Astrocyte (in vitro differentiated cells and primary cell): ENCODE results near the gene DDX1. TPM values are rescaled to one million over a fixed set of nuclear protein-coding genes. Genes with fewer than 3 reads are reported as not detected.

Experiments
- DNase-seq: peaks from one replicate; pipeline ENCODE4 v3.0.0-alpha.2; 2010; ENCODE audit warnings: low read depth
- FAIRE-seq: peaks from 2 replicates; lab custom pipeline; 2011; peaks lifted over from hg19 to GRCh38; lab: Jason Lieb, UNC
- H2AFZ ChIP-seq: 2 replicates; pipeline ENCODE4 v1.6.0; 2012; ENCODE audit warnings: low read depth, low read length, inconsistent platforms
- H3K27ac ChIP-seq: 2 replicates; pipeline ENCODE4 v1.5.1; 2011; ENCODE audit warnings: low read depth, low read length, inconsistent platforms
- H3K27me3 ChIP-seq: 2 replicates; pipeline ENCODE4 v1.6.0; 2011; ENCODE audit warnings: low read length, inconsistent platforms; ENCODE audit not compliant: insufficient read depth
- H3K36me3 ChIP-seq: 2 replicates; pipeline ENCODE4 v1.5.1; 2011; ENCODE audit warnings: low read length, inconsistent platforms; ENCODE audit not compliant: insufficient read depth
- H3K4me1 ChIP-seq: 2 replicates; pipeline ENCODE4 v1.5.1; 2011; ENCODE audit warnings: low read length, inconsistent platforms; ENCODE audit not compliant: insufficient read depth
- H3K4me2 ChIP-seq: 2 replicates; pipeline ENCODE4 v1.6.0; 2012; ENCODE audit warnings: low read length, inconsistent platforms
- H3K4me3 ChIP-seq: 2 replicates; pipeline ENCODE4 v1.5.1; 2011; ENCODE audit warnings: low read depth, mild to moderate bottlenecking, low read length, inconsistent platforms; ENCODE audit not compliant: insufficient read depth
- H3K79me2 ChIP-seq: 2 replicates; pipeline ENCODE4 v1.6.0; 2012; ENCODE audit warnings: mild to moderate bottlenecking, low read length, inconsistent platforms; ENCODE audit not compliant: insufficient read depth
- H3K9ac ChIP-seq: 2 replicates; pipeline ENCODE4 v1.6.0; 2012; ENCODE audit warnings: mild to moderate bottlenecking, low read length, inconsistent platforms
- H3K9me3 ChIP-seq: 2 replicates; pipeline ENCODE4 v1.5.1; 2012; ENCODE audit warnings: low read depth, mild to moderate bottlenecking, low read length, inconsistent platforms; ENCODE audit not compliant: insufficient read depth
- H4K20me1 ChIP-seq: 2 replicates; pipeline ENCODE4 v1.6.0; 2012; ENCODE audit warnings: low read length, inconsistent platforms; ENCODE audit not compliant: insufficient read depth
- H3K27ac Mint-ChIP-seq: one replicate; pipeline ENCODE4 v1.8.0; 2021; ENCODE audit warnings: mild to moderate bottlenecking, mixed read lengths; ENCODE audit not compliant: unreplicated experiment
- H3K27me3 Mint-ChIP-seq: one replicate; pipeline ENCODE4 v1.8.0; 2021; ENCODE audit warnings: low read depth, mixed read lengths; ENCODE audit not compliant: unreplicated experiment
- H3K36me3 Mint-ChIP-seq: one replicate; pipeline ENCODE4 v1.8.0; 2021; ENCODE audit warnings: low read depth, mixed read lengths; ENCODE audit not compliant: unreplicated experiment
- H3K4me1 Mint-ChIP-seq: one replicate; pipeline ENCODE4 v1.8.0; 2021; ENCODE audit warnings: low read depth, mixed read lengths; ENCODE audit not compliant: unreplicated experiment
- H3K4me3 Mint-ChIP-seq: one replicate; pipeline ENCODE4 v1.8.0; 2021; ENCODE audit warnings: mild to moderate bottlenecking, moderate library complexity, mixed read lengths; ENCODE audit not compliant: unreplicated experiment
- H3K9me3 Mint-ChIP-seq: one replicate; pipeline ENCODE4 v1.8.0; 2021; ENCODE audit warnings: mild to moderate bottlenecking, mixed read lengths; ENCODE audit not compliant: unreplicated experiment
- EZH2 ChIP-seq: IDR thresholded peaks from 2 replicates; pipeline ENCODE4 v1.6.1; 2012; ENCODE audit warnings: mild to moderate bottlenecking, low read length, inconsistent platforms; ENCODE audit not compliant: insufficient read depth
- total RNA-seq: library from RNA; stranded (reverse); gene quantifications from 2 replicates; pipeline ENCODE4 v1.2.1, GENCODE V29; 2021
- TF ChIP-seq, protein P1 (sequence below): IDR thresholded peaks from 2 replicates; pipeline ENCODE4 v1.5.1; 2011; ENCODE audit warnings: low read depth, mild to moderate bottlenecking, inconsistent platforms, low read length, moderate library complexity; ENCODE audit not compliant: insufficient read depth

DDX1 gene
- total RNA-seq, 1 donor from 2014 or later, result 146 TPM

DNA sequence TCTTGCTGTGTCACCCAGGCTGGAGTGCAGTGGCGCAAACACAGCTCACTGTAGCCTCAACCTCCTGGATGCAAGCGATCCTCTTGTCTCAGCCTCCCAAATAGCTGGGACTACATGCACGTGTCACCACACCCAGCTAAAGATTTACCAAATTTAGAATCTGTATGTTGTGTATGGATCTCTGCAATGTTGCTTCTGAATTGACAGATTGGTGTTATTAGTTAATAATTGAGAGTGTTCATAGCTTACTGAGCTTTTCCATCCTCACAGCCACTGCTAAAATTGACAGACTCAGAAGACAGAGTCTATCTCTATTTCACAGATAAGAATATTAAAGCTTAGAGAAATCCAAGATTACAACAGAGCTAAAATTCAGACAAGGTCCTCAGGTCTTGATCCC lies 26.3 kb upstream of the DDX1 start:
- Histone ChIP-seq H3K36me3 (no peaks in the 10 kb centered on the region), H3K4me1 (peaks cover 5% of the 10 kb centered on the region), H3K27me3 (no peaks in the 10 kb centered on the region), H2AFZ (no peak overlapping the region), H3K4me3 (no peak overlapping the region), H3K9ac (no peak overlapping the region), H3K79me2 (peaks cover 9% of the 10 kb centered on the region), H3K9me3 (no peaks in the 10 kb centered on the region), H3K4me2 (no peak overlapping the region), H4K20me1 (no peaks in the 10 kb centered on the region), H3K27ac (no peak overlapping the region)
- no peak overlapping the region for H3K27ac Mint-ChIP-seq
- no peaks in the 10 kb centered on the region for H3K27me3 Mint-ChIP-seq
- no peak overlapping the region for H3K4me3 Mint-ChIP-seq
- DNase-seq, result no peak
- FAIRE-seq, result no peak
- no peaks in the 10 kb centered on the region for H3K9me3 Mint-ChIP-seq
- no peaks in the 10 kb centered on the region for H3K36me3 Mint-ChIP-seq
- H3K4me1 Mint-ChIP-seq, result peaks cover 12% of the 10 kb centered on the region
- TF ChIP-seq, protein P1, sequence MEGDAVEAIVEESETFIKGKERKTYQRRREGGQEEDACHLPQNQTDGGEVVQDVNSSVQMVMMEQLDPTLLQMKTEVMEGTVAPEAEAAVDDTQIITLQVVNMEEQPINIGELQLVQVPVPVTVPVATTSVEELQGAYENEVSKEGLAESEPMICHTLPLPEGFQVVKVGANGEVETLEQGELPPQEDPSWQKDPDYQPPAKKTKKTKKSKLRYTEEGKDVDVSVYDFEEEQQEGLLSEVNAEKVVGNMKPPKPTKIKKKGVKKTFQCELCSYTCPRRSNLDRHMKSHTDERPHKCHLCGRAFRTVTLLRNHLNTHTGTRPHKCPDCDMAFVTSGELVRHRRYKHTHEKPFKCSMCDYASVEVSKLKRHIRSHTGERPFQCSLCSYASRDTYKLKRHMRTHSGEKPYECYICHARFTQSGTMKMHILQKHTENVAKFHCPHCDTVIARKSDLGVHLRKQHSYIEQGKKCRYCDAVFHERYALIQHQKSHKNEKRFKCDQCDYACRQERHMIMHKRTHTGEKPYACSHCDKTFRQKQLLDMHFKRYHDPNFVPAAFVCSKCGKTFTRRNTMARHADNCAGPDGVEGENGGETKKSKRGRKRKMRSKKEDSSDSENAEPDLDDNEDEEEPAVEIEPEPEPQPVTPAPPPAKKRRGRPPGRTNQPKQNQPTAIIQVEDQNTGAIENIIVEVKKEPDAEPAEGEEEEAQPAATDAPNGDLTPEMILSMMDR, result no peak
- no peak for TF ChIP-seq EZH2

DNA sequence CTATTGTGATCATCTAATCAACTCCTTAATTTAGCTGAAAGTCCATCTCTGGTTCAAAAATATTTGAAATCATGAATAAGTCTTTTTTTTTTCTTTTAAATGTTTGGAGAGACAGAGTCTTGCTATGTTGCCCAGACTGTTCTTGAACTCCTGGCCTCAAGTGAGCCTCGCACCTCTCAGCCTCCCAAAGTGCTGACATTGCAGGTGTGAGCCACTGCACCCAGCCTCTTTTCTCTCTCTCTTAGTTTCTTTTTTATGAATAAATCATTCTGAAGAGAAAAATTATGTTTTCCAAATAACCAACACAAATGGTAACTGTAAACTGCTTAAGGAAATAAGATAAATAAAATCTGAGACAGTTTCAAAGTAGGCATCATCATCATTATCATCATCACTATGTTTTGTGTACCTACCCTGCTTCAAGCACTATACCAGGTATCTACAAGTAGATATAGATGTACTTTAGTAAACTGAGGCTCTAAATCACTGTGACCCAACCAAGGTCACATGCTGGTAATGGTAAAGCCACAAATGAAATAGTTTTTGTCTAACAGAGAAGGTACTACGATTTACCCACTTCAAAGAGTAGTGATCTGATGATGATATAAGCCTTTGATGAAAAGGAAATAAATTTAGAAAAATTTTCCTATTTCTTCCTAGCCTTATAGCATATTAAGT lies 25.5 kb upstream of the DDX1 start:
- Histone ChIP-seq H3K9me3 (no peaks in the 10 kb centered on the region), H3K27me3 (no peaks in the 10 kb centered on the region), H3K79me2 (peaks cover 2% of the 10 kb centered on the region), H3K4me2 (no peak overlapping the region), H3K4me1 (peaks cover 5% of the 10 kb centered on the region), H2AFZ (no peak overlapping the region), H4K20me1 (no peaks in the 10 kb centered on the region), H3K36me3 (no peaks in the 10 kb centered on the region), H3K9ac (no peak overlapping the region), H3K27ac (no peak overlapping the region), H3K4me3 (no peak overlapping the region)
- TF ChIP-seq, protein P1, result no peak
- TF ChIP-seq EZH2, result no peak
- Mint-ChIP-seq H3K9me3 (no peaks in the 10 kb centered on the region), H3K36me3 (no peaks in the 10 kb centered on the region), H3K4me1 (peaks cover 12% of the 10 kb centered on the region), H3K4me3 (no peak overlapping the region), H3K27ac (no peak overlapping the region), H3K27me3 (no peaks in the 10 kb centered on the region)
- FAIRE-seq, result no peak
- no peak for DNase-seq

DNA sequence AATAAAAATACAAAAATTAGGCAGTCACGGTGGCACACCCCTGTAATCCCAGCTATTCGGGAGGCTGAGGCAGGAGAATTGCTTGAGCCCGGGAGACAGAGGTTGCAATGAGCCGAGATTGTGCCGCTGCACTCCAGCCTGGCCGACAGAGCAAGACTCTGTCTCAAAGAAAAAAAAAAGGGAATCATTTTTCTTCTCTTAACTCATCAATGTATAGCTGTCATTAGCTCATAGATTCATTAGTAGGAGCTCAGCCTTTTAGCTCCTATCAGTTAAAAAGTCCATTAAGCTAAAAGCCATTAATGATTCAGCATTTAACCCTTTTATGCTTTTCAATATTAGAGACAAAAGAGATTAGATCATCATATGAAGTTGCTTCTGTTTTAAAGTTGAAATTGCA lies 24.8 kb upstream of the DDX1 start:
- Mint-ChIP-seq H3K36me3 (no peaks in the 10 kb centered on the region), H3K9me3 (no peaks in the 10 kb centered on the region), H3K27me3 (no peaks in the 10 kb centered on the region), H3K4me1 (peaks cover 6% of the 10 kb centered on the region), H3K4me3 (no peak overlapping the region), H3K27ac (no peak overlapping the region)
- Histone ChIP-seq H2AFZ (no peak overlapping the region), H3K4me1 (no peaks in the 10 kb centered on the region), H3K4me2 (no peak overlapping the region), H3K4me3 (no peak overlapping the region), H3K27me3 (no peaks in the 10 kb centered on the region), H3K9ac (no peak overlapping the region), H3K79me2 (no peaks in the 10 kb centered on the region), H4K20me1 (no peaks in the 10 kb centered on the region), H3K27ac (no peak overlapping the region), H3K9me3 (no peaks in the 10 kb centered on the region), H3K36me3 (no peaks in the 10 kb centered on the region)
- DNase-seq (no peak), FAIRE-seq (no peak)
- TF ChIP-seq, protein P1, result no peak
